GM18526 (cell line): ENCODE results near the gene GABRQ.
"Not testable (repeated sequence)": the region's sequence is repeated elsewhere in the genome, so short reads cannot be mapped to it uniquely, and the experiment has no call there.

Source experiments
- POLR2A ChIP-seq: IDR thresholded peaks from 3 replicates; pipeline ENCODE4 v1.6.1; 2011; ENCODE audit not compliant: insufficient read length; ENCODE audit errors: extremely low read depth

GABRQ gene

DNA sequence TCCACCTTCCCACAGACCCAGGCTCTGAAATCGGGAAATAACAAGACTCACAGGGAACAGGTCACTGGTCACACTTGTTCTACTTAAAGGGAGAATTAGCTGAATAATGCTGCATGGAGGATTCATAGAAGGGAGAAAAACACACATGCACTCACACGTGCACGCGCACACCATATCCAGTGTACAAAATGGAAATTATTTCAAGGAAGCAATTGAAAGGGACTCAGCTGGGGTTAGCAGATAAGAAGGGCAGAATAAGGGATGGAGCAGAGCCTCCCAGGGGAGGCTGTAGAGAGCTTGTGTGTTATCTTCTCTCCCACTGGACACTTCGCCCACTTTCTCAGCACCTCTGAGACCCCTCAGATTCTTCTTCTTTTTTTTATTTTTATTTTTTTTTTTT lies 10.3 kb downstream of the GABRQ start:
- TF ChIP-seq POLR2A, result no peak

DNA sequence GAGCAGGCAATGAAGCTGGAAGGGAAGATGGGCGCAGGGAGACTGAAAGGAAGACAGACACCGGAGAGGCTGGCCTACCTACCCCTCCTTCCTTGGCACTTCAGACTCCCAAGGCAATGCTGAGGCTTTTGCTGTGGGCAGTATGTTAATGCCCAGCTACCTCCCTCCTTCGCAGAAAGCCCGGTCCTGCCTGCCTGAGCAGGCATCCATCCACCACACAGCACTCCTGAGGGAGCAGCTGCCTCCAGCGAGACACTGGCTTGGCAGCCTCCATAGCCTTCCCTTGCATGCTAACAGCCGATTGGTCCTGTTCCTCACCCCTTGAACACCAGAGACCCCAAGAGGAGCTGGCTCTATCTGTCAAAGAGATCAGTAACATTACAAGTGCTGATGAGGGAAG lies 14.4 kb downstream of the GABRQ start:
- TF ChIP-seq POLR2A, result no peak

DNA sequence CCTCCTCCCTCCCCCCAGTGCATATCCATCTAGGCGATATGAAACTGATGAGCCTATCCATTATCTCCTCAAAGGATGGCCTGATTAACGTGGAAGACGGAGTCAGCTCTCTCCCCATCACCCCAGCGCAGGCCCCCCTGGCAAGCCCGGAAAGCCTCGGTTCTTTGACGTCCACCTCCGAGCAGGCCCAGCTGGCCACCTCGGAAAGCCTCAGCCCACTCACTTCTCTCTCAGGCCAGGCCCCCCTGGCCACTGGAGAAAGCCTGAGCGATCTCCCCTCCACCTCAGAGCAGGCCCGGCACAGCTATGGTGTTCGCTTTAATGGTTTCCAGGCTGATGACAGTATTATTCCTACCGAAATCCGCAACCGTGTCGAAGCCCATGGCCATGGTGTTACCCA lies 14.8 kb downstream of the GABRQ start:
- TF ChIP-seq POLR2A, result no peak

DNA sequence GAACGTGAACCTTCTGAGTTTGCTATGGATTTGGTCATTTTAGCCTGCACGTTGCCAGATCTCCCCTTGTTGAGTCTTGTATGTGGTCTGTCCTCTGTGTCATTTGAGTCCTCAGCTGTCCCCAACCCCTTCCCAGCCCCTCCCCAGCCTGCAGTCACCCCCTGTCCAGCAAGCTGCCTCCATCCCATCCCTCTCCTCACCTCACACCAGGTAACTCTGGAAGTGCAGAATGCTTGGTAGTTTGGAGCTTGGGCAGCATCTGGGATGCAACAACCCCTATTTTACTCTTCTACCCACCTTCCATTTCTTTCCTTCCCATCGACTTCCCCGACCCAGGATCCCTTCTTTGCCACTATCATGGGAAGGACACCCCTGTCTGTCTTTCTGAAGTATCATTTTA lies 18.4 kb downstream of the GABRQ start:
- no peak for TF ChIP-seq POLR2A

DNA sequence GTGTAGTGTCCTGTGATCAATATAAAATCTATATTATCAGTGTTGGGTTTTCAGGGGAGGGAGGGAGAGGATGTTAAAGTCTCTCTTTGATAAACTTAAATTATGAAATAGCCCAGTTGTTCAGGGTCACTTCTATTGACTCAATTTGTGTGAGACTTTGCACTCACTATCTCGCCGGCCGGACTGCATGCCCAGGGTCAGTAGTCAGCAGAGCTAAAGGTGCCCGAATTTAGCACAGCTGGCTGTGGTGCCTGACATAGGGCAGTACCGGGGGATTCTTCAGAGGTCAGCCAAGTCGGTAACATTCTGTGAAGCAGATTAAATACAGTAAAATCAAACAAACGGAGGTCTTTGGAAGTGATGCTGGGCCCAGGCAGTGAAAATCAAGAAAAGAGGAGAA lies 19.2 kb downstream of the GABRQ start:
- no peak for TF ChIP-seq POLR2A

DNA sequence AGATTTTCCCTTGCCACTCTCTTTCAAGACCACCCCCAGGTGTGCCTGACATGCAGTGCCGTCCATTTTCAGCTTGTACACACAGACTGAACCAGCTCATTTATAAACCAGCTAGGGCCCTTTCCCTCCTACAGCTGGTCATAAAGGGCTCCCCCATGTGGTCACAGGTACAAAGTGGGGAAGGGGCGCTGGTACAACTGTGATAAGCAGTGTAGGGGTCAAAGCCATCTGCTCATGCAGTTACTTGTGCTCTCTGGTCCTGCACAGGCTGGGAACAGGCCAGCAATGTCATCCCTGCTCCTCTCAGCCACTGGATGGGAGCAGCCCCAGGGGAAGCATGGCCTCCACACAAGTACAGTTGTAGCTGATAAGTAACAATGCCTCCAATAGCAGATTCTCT lies 20.6 kb downstream of the GABRQ start:
- TF ChIP-seq POLR2A, result no peak

DNA sequence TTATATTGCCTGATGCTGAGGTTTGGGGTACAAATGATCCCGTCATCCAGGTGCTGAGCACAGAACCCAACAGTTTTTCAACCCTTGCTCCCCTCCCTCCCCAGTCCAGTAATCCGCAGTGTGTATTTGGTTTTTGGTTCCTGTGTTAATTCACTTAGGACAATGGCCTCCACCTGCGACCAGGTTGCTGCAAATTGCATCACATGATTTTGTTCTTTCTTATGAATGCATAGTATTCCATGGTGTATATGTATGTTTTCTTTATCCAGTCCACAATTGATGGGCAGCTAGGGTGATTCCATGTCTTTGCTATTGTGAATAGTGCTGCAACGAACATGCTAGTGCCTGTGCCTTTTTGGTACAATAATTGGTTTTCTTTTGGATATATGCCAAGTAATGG lies 25.4 kb downstream of the GABRQ start:
- no peak for TF ChIP-seq POLR2A

DNA sequence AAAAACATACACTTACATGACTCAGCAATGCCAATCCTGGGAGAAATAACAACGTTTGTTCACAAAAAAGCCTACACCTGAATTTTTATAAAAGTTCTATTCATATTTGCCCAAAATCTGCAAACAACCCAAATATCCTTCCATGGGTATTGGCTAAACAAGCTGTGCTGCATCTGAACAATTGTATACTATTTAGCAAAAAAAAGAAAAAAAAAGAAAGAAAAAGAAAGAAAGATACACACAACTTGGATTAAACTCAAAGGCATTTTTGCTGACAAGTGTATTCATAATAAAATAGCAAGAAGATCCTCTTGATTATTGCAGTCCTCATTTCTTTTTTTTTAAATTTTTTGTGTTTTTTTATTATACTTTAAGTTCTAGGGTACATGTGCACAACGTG lies 36.4 kb downstream of the GABRQ start:
- TF ChIP-seq POLR2A, result no peak

DNA sequence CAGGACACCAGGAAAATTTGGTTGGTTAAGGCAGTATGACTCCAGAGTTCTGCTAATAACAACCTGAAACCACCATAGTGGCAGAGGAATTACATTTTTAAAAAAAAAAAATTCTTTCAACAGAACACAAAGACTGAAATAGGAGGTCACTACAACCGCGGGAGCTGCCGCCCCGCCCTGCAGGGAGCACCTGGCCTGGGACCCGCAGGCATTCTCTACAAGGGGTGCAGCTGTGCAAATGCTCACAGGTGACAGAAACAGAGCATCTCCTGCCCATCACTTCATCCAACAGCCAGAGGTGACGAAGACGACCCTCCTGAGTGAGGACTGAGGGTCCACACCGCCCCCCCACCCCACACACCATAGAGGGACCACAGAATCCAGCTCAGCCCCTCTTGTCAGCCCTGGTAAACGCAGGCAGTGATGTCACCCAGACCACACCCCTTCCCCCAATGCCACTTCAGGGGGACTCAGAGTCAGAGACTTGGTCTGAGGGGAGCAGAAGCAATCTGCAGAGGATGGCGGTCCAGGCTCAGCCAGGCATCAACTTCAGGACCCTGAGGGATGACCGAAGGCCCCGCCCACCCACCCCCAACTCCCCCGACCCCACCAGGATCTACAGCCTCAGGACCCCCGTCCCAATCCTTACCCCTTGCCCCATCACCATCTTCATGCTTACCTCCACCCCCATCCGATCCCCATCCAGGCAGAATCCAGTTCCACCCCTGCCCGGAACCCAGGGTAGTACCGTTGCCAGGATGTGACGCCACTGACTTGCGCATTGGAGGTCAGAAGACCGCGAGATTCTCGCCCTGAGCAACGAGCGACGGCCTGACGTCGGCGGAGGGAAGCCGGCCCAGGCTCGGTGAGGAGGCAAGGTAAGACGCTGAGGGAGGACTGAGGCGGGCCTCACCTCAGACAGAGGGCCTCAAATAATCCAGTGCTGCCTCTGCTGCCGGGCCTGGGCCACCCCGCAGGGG lies 60.5 kb downstream of the GABRQ start, which contains the start of gene MAGEA3:
MAGEA3 (plus strand) TSS at position 843 of the 980 bp plus-strand sequence. CDS start 2,039 bp downstream, outside the sequence.
- not testable (repeated sequence) for TF ChIP-seq POLR2A
